GM15510 (cell line): ENCODE results near the gene HYKK.

ENCODE experiments used
- POLR2A ChIP-seq: IDR thresholded peaks from 3 replicates; pipeline ENCODE4 v1.6.1; 2011; ENCODE audit warnings: borderline replicate concordance; ENCODE audit not compliant: insufficient read length; ENCODE audit errors: extremely low read depth

Gene HYKK

DNA sequence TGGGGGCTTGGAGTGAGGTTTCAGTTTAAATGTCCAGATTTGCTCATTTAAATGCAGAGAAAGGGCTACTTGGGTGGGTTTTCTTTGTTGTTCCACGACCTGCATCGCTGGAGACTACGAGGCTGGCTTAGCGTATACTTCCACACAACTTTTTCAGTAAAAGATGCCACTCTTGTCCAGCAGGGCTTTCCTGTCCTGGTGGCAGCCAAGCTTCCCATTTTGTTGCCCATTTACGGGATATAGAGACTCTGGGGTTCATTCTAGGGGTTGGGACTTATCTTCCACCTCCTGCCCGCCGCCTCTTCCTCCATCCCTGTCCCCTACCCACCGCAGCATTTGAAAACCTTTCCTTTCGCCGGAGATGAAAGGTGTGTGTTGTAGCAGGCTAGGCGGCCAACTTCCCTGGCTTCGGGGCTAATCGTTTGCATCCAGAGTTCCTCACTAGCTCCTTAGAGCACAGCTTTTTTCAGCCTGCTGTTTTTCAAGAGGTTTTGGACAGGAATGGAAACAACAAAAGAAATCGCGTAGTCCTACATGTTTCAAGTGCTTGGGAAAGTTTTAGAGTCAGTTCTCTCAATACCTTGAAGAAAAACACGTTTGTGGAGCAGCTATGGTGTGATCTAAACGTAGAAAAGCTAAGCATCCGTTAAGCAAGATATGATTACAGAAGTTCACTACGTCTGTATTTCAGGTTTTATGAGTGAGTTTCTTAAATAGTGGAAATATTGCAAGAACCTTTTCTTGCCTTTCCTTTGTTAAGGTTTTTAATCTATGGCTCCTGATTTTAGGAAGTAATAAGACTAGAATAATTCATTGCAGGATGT is 58.8 kb downstream of the HYKK start:
- TF ChIP-seq POLR2A = no peak

DNA sequence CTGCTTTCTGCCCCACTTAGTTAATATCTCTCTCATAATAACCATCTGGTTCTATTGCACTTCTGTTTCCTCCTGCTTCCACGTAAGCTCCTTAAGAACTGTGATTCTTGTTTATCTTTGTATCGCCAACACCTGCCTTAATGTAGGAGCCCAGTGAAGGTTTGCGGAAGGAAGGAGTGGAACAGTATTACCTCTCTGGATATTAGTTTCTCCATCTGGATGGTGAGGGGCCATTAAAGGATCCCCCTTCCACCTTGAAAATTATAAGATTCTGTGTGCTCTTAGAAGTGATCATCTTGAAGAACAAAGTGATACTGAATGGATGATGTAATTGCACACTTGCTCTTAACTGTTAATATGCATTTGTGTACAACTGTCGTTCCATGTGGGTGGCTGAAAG is 60.2 kb downstream of the HYKK start:
- no peak for TF ChIP-seq POLR2A

DNA sequence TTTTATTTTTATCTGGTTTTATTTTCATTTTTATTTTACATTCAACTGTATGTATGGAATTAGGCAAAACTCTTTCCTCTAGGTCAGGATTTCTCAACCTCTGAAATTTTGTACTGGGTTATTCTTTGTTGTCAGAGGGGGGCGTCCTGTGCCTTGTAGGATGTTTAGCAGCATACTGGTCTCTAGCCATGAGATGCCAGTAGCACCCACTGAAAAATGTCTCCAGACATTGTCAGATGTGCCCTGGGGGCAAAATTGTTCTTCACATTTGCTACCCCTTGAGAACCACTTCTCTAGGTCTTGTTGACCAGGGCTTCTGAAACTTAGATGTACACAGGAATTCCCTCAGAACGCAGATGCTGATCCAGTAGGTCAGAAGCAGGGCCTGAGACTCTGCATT is 63.3 kb downstream of the HYKK start:
- TF ChIP-seq POLR2A = no peak

DNA sequence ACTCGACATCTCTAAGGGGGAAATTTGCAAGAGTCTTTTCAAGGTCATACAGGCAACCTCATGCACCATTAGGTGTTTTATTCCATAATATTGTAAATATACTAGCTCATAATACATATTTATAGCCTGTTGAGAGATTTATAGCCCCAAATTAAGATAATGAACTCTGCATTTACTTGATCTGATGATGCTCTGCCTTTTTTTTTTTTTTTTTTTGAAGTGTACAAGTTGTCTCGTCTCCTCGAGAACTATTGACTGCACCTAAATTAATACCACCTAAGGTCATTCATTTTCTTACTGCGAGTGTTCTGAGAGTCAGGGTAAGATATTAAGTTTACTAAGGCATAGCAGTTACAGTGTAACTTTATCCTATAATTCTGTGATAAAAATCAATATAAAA is 64.0 kb downstream of the HYKK start:
- TF ChIP-seq POLR2A = no peak

DNA sequence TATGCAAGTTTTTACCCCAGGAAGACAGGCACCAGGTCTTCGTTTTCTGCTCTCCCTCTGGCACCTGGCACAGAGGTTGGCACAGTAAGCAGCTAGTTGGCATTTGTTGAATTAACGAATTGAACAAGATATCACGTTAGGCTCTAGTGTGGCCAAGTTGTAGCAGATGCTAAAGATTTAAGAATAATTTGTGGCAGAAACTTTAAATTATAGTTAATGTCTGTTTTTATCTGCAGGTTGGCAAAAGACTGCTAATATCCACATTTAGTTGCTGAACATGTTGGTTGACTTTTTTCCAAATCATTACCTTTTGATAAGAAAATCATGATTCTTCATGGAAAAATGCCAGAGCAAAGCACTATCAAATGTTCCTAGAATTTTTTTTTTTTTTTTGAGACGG is 66.0 kb downstream of the HYKK start:
- TF ChIP-seq POLR2A = no peak

DNA sequence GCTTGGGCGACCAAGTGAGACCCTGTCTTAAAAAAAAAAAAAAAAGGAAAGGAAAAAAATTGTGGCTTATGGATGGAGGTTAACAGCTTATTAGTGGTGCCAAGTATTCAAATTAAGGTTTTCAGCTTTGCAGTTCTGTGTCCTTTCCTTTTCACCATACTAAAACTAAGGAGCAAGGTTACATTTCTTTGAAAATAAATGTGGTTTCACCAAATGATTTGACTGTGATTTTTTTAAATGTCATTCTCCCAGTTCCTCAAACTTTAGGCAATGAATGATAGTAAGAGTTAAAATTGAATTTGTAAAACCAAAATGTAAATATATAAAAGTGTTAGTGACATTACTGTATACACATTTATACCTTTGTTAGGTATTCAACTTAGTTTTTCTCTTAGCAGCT is 67.6 kb downstream of the HYKK start:
- no peak for TF ChIP-seq POLR2A
